IPS DF 6.9 (cell line): ENCODE measurements around the gene XXYLT1.
"Not testable (repeated sequence)": the region's sequence is repeated elsewhere in the genome, so short reads cannot be mapped to it uniquely, and the experiment has no call there.

Source experiments
- DNase-seq: peaks from one replicate; pipeline ENCODE4 v3.0.0-alpha.2; 2013; ENCODE audit warnings: low read depth, low spot score
- H3K27ac ChIP-seq: one replicate; pipeline ENCODE4 v1.5.1; 2013; ENCODE audit warnings: low read length, control low read depth
- H3K27me3 ChIP-seq: 2 replicates; pipeline ENCODE4 v1.6.1; 2013; ENCODE audit warnings: mild to moderate bottlenecking, low read length; ENCODE audit not compliant: control insufficient read depth, insufficient read depth
- H3K36me3 ChIP-seq: 2 replicates; pipeline ENCODE4 v1.6.1; 2013; ENCODE audit warnings: low read length; ENCODE audit not compliant: control insufficient read depth, insufficient read depth
- H3K4me1 ChIP-seq: 2 replicates; pipeline ENCODE4 v1.6.1; 2013; ENCODE audit warnings: low read length; ENCODE audit not compliant: control insufficient read depth, insufficient read depth
- H3K4me3 ChIP-seq: 2 replicates; pipeline ENCODE4 v1.5.1; 2013; ENCODE audit warnings: mild to moderate bottlenecking, low read length
- H3K9me3 ChIP-seq: 2 replicates; pipeline ENCODE4 v1.6.1; 2013; ENCODE audit warnings: low read length, inconsistent platforms; ENCODE audit not compliant: control insufficient read depth, insufficient read depth
- WGBS: extraction: QIAGEN DNeasy Blood & Tissue Kit; methylation state at CpG from one replicate; pipeline ENCODE4 v1.1.7; 2013; ENCODE audit warnings: mixed read lengths, missing lambda C conversion rate; ENCODE audit not compliant: insufficient read length, insufficient coverage; 5-methylcytosine and 5-hydroxymethylcytosine counted together

The XXYLT1 gene

GRCh38 chr3:195194559-195195206 lies 76.3 kb downstream of the XXYLT1 start:
- Histone ChIP-seq H3K4me1 (peaks cover 6% of the 10 kb centered on the region), H3K9me3 (no peaks in the 10 kb centered on the region; the same call in 1 of the 2 replicates), H3K4me3 (no peak overlapping the region), H3K27ac (no peak overlapping the region), H3K27me3 (no peaks in the 10 kb centered on the region), H3K36me3 (0 out of 2 replicates have a peak, but pooled peaks cover 2% of the 10 kb centered on the region)
- no peak for DNase-seq
- WGBS = no CpG with 5 or more reads among the region's 8 CpGs

- no peak overlapping the region for H3K27ac ChIP-seq
- H3K36me3 ChIP-seq = 0 out of 2 replicates have a peak, but pooled peaks cover 2% of the 10 kb centered on the region
- no CpG with 5 or more reads among the region's 1 CpG for WGBS
- peaks cover 8% of the 10 kb centered on the region for H3K4me1 ChIP-seq
- no peaks in the 10 kb centered on the region; the same call in 1 of the 2 replicates for H3K9me3 ChIP-seq
- no peak overlapping the region for H3K4me3 ChIP-seq
- H3K27me3 ChIP-seq = no peaks in the 10 kb centered on the region
- no peak for DNase-seq
Observed at GRCh38 chr3:195191580-195191979, 79.4 kb downstream of the XXYLT1 start.

- no peak for DNase-seq
- no peak overlapping the region for H3K27ac ChIP-seq
- H3K36me3 ChIP-seq = no peaks in the 10 kb centered on the region
- H3K4me3 ChIP-seq = no peak overlapping the region
- peaks cover 2% of the 10 kb centered on the region; the same call in 1 of the 2 replicates for H3K4me1 ChIP-seq
- no peaks in the 10 kb centered on the region for H3K27me3 ChIP-seq
- H3K9me3 ChIP-seq = no peaks in the 10 kb centered on the region; the same call in 1 of the 2 replicates
- WGBS = no CpG with 5 or more reads among the region's 1 CpG
Observed at GRCh38 chr3:195189821-195190220, 81.1 kb downstream of the XXYLT1 start.

- H3K4me3 ChIP-seq = no peak overlapping the region
- H3K36me3 ChIP-seq = no peaks in the 10 kb centered on the region
- no peaks in the 10 kb centered on the region for H3K27me3 ChIP-seq
- no peaks in the 10 kb centered on the region; the same call in 1 of the 2 replicates for H3K9me3 ChIP-seq
- DNase-seq = no peak
- no CpG with 5 or more reads among the region's 3 CpGs for WGBS
- H3K4me1 ChIP-seq = peaks cover 2% of the 10 kb centered on the region; the same call in 1 of the 2 replicates
- H3K27ac ChIP-seq = no peak overlapping the region
Observed at GRCh38 chr3:195188426-195188927, 82.5 kb downstream of the XXYLT1 start.

- H3K36me3 ChIP-seq = no peaks in the 10 kb centered on the region
- no peak for DNase-seq
- peaks cover 2% of the 10 kb centered on the region; the same call in 1 of the 2 replicates for H3K4me1 ChIP-seq
- no peak overlapping the region for H3K27ac ChIP-seq
- H3K9me3 ChIP-seq = no peaks in the 10 kb centered on the region; the same call in 1 of the 2 replicates
- H3K4me3 ChIP-seq = no peak overlapping the region
- no CpG with 5 or more reads among the region's 5 CpGs for WGBS
- no peaks in the 10 kb centered on the region for H3K27me3 ChIP-seq
Observed at GRCh38 chr3:195187609-195188425, 83.1 kb downstream of the XXYLT1 start.

- H3K4me3 ChIP-seq, H3K9me3 ChIP-seq, H3K27me3 ChIP-seq, H3K4me1 ChIP-seq, DNase-seq, H3K27ac ChIP-seq, H3K36me3 ChIP-seq: not testable (repeated sequence)
- no CpG with 5 or more reads among the region's 6 CpGs for WGBS
Observed at GRCh38 chr3:195186710-195187047, 84.3 kb downstream of the XXYLT1 start.

GRCh38 chr3:195186041-195186709 lies 84.8 kb downstream of the XXYLT1 start:
- DNase-seq = no peak

GRCh38 chr3:195185583-195185982 lies 85.4 kb downstream of the XXYLT1 start:
- Histone ChIP-seq H3K27me3 (no peaks in the 10 kb centered on the region), H3K36me3 (no peaks in the 10 kb centered on the region), H3K27ac (no peak overlapping the region), H3K4me1 (peaks cover 2% of the 10 kb centered on the region; the same call in 1 of the 2 replicates), H3K4me3 (no peak overlapping the region), H3K9me3 (no peaks in the 10 kb centered on the region)
- no CpG with 5 or more reads among the region's 4 CpGs for WGBS
- no peak for DNase-seq

More at GRCh38 chr3:195186041-195186709, 84.8 kb downstream of the XXYLT1 start:
- Histone ChIP-seq H3K27ac (no peak overlapping the region), H3K4me1 (peaks cover 2% of the 10 kb centered on the region; the same call in 1 of the 2 replicates), H3K4me3 (no peak overlapping the region), H3K9me3 (no peaks in the 10 kb centered on the region), H3K36me3 (no peaks in the 10 kb centered on the region), H3K27me3 (no peaks in the 10 kb centered on the region)
- WGBS = no CpG with 5 or more reads among the region's 9 CpGs

GRCh38 chr3:195184716-195185421 lies 86.1 kb downstream of the XXYLT1 start:
- Histone ChIP-seq H3K27ac (no peak overlapping the region), H3K27me3 (no peaks in the 10 kb centered on the region), H3K9me3 (no peaks in the 10 kb centered on the region), H3K4me1 (peaks cover 5% of the 10 kb centered on the region), H3K36me3 (no peaks in the 10 kb centered on the region), H3K4me3 (no peak overlapping the region)
- no peak for DNase-seq
- no CpG with 5 or more reads among the region's 3 CpGs for WGBS
